Measurements from ENCODE around the gene CRABP1. TPM values are rescaled to one million over a fixed set of nuclear protein-coding genes. Genes with fewer than 3 reads are reported as not detected.

Gene CRABP1
- total and polyA plus RNA-seq, 5 donors: 0.29 to 0.32 TPM; not detected in 3

DNA sequence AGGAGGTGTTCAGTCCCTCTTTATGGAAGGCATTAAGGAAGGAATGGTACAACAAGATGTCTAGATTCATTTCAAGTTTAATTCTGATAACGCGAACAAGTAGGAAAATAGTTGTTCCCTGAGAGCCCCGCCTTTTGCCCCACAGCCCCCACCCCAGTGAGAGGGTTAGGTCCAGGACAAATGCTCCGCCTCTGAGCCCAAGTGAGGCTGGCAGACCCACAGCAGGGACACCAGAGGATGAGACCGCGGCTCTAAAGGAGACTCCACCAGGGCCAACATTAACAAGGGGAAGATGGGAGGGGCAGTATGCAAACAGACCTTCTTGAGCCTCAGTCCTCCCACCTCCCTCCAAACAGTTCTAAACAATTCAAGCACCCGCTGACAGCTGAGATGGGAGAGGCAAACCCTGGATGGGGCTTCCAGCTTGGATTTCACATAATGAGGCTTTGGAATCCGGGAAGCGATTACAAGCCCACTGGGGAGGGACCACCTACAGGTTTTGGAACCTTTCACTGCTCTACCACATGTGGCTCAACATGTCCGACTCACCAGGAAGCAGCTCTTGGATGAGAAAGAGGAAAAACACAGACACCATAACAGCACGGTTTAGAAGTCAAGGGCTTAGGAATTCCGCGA lies 54.9 kb downstream of the CRABP1 start:
- no peak for ATAC-seq
- intact Hi-C loops (cut with DNase I): no loop called here

DNA sequence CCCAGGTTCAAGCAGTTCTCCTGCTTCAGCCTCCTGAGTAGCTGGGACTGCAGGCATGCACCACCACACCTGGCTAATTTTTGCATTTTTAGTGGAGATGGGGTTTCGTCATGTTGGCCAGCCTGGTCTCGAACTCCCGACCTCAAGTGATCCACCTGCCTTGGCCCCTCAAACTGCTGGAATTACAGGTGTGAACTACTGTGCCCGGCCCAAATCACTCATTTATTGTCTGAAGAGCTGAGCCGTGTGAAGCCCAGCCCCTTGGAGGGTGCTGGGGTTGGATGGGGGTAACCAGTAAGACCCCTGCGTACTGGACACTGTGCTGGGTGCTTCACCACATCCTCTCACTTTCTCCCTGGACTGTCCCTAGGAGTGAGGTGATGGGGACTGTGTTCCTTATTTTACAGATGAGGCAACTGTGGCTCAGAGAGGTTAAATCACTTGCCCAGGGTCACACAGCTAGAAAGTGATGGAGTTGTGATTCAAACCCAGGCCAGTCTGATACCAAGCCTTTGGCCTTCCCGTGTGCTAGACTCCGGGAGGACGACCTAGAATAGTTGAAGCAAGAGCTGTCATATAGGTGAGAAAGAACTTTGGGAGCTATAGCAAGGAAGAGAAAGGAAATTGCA lies 56.1 kb downstream of the CRABP1 start:
- 91% methylated on average over 9 of the region's 9 CpGs for WGBS
- intact Hi-C loops (cut with DNase I): no loop called here
- no peak overlapping the region for H3K4me3 ChIP-seq (ENCODE audit: low read length)
- H3K9me3 ChIP-seq (ENCODE audit: control insufficient read depth, low read length): no peaks in the 10 kb centered on the region
- H3K4me1 ChIP-seq (ENCODE audit: control insufficient read depth, insufficient read depth, low read length): no peaks in the 10 kb centered on the region
- no peaks in the 10 kb centered on the region for H3K27me3 ChIP-seq (ENCODE audit: control insufficient read depth, insufficient read depth)
- DNase-seq (no peak), ATAC-seq (no peak)
- H3K27ac ChIP-seq (ENCODE audit: low read length): no peak overlapping the region

More for the DNA sequence above, 54.9 kb downstream of the CRABP1 start:
- Histone ChIP-seq H3K4me3 (ENCODE audit: low read length) (no peak overlapping the region), H3K9me3 (ENCODE audit: control insufficient read depth, low read length) (no peaks in the 10 kb centered on the region), H3K4me1 (ENCODE audit: control insufficient read depth, insufficient read depth, low read length) (no peaks in the 10 kb centered on the region), H3K27me3 (ENCODE audit: control insufficient read depth, insufficient read depth) (no peaks in the 10 kb centered on the region), H3K27ac (ENCODE audit: low read length) (no peak overlapping the region)
- WGBS: 47% methylated on average over 13 of the region's 13 CpGs
- no peak for DNase-seq

GRCh38 chr15:78396976-78397375 lies 56.8 kb downstream of the CRABP1 start:
- H3K27ac ChIP-seq (ENCODE audit: low read length): no peak overlapping the region
- peak; percentile 42 to 53 for ATAC-seq
- H3K4me3 ChIP-seq (ENCODE audit: low read length): no peak overlapping the region
- H3K27me3 ChIP-seq (ENCODE audit: control insufficient read depth, insufficient read depth): no peaks in the 10 kb centered on the region
- H3K9me3 ChIP-seq (ENCODE audit: control insufficient read depth, low read length): no peaks in the 10 kb centered on the region
- H3K4me1 ChIP-seq (ENCODE audit: control insufficient read depth, insufficient read depth, low read length): no peaks in the 10 kb centered on the region
- peak; percentile 45 to 82 (median 65) for DNase-seq
- WGBS: 48% methylated on average over 9 of the region's 9 CpGs
- intact Hi-C loops (cut with DNase I): no loop called here

DNA sequence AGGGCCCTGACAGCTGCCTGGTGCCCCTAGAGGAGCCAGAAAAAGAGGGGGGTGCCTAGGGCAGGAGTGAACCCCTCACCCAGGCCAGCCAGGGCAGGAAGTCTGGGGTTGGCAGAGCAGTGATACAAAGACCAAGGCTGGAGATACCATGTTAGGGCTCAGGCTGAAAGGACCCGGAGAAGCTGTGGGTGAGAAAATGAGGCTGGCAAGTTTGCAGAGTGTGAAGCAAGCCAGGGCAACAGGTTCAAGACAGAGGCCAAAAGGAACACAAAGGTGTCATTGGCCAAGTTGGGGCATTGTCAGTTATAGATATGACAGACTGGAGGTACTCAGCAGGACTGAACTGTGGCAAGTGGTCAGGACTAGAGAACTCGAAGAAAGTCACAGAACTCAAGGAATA lies 57.2 kb downstream of the CRABP1 start:
- DNase-seq: no peak
- no peaks in the 10 kb centered on the region for H3K4me1 ChIP-seq (ENCODE audit: control insufficient read depth, insufficient read depth, low read length)
- intact Hi-C loops (cut with DNase I): no loop called here
- no peaks in the 10 kb centered on the region for H3K9me3 ChIP-seq (ENCODE audit: control insufficient read depth, low read length)
- no peak overlapping the region for H3K27ac ChIP-seq (ENCODE audit: low read length)
- WGBS: 86% methylated on average over 2 of the region's 2 CpGs
- no peak overlapping the region for H3K4me3 ChIP-seq (ENCODE audit: low read length)
- H3K27me3 ChIP-seq (ENCODE audit: control insufficient read depth, insufficient read depth): no peaks in the 10 kb centered on the region
- peak in 1 of 2 donors; percentile 25 for ATAC-seq

Other genes with a start within 250 kb of the CRABP1 start
- gene SH2D7, start 247.8 kb upstream of the CRABP1 start, total RNA-seq: not detected
- 0.02 TPM for gene SH2D7, start 247.8 kb upstream of the CRABP1 start, polyA plus RNA-seq
- gene CIB2, start 208.9 kb upstream of the CRABP1 start, total RNA-seq: 10 to 100 TPM; 59.0 to 76.3 (median 64.5) TPM
- gene CIB2, start 208.9 kb upstream of the CRABP1 start, polyA plus RNA-seq: 55.0 TPM
- gene IDH3A, start 191.0 kb upstream of the CRABP1 start, total RNA-seq: 100 to 1,000 TPM; 288 to 523 (median 472) TPM
- 193 TPM for gene IDH3A, start 191.0 kb upstream of the CRABP1 start, polyA plus RNA-seq
- under 1 TPM in 3 of 4 donors, not detected in 1; 0.35 to 0.51 (median 0.42) TPM for gene ACSBG1, start 105.8 kb upstream of the CRABP1 start, total RNA-seq
- 1.1 TPM for gene ACSBG1, start 105.8 kb upstream of the CRABP1 start, polyA plus RNA-seq
- 100 to 1,000 TPM in 3 of 4 donors, 10 to 100 TPM in 1; 74.7 to 170 (median 115) TPM for gene DNAJA4, start 75.8 kb upstream of the CRABP1 start, total RNA-seq
- 97.5 TPM for gene DNAJA4, start 75.8 kb upstream of the CRABP1 start, polyA plus RNA-seq
- gene SKIC8, start 40.7 kb upstream of the CRABP1 start, total RNA-seq: 10 to 100 TPM; 26.8 to 37.1 (median 28.3) TPM
- gene SKIC8, start 40.7 kb upstream of the CRABP1 start, polyA plus RNA-seq: 34.7 TPM
- 10 to 100 TPM; 25.4 to 35.0 (median 29.1) TPM for gene IREB2, start 97.9 kb downstream of the CRABP1 start, total RNA-seq
- gene IREB2, start 97.9 kb downstream of the CRABP1 start, polyA plus RNA-seq: 7.9 TPM
- gene HYKK, start 167.2 kb downstream of the CRABP1 start, total RNA-seq: 10 to 100 TPM in 2 of 4 donors, 1 to 10 TPM in 2; 6.2 to 11.0 (median 9.1) TPM
- gene HYKK, start 167.2 kb downstream of the CRABP1 start, polyA plus RNA-seq: 4.9 TPM
- 10 to 100 TPM; 89.1 to 98.7 (median 96.0) TPM for gene PSMA4, start 200.1 kb downstream of the CRABP1 start, total RNA-seq
- gene PSMA4, start 200.1 kb downstream of the CRABP1 start, polyA plus RNA-seq: 137 TPM
- 1 to 10 TPM; 2.0 to 4.0 (median 2.8) TPM for gene CHRNA5, start 225.2 kb downstream of the CRABP1 start, total RNA-seq
- gene CHRNA5, start 225.2 kb downstream of the CRABP1 start, polyA plus RNA-seq: 0.68 TPM

Measured in right cardiac atrium (tissue), 5 donors.